K562 (cell line): ENCODE measurements around the gene NAP1L2.
"Not testable (repeated sequence)": the region's sequence is repeated elsewhere in the genome, so short reads cannot be mapped to it uniquely, and the experiment has no call there.

ENCODE experiments used
- BRD4 ChIP-seq: fragments of 200-600 bp; sonication (generic); IDR thresholded peaks from 2 replicates; pipeline ENCODE4 v1.6.1; 2017; ENCODE audit warnings: inconsistent platforms
- ETV5 ChIP-seq: sonication (generic); formaldehyde crosslinking; IDR thresholded peaks from 2 replicates; pipeline ENCODE4 v1.4.0; 2020; ENCODE audit warnings: low read depth, mild to moderate bottlenecking, missing genetic modification reagents
- HMG20B ChIP-seq: fragments of 250-450 bp; sonication (Bioruptor Pico); IDR thresholded peaks from 2 replicates; pipeline ENCODE4 v1.5.0; 2021; ENCODE audit warnings: mild to moderate bottlenecking
- MXI1 ChIP-seq: IDR thresholded peaks from 2 replicates; pipeline ENCODE4 v1.6.1; 2011; ENCODE audit warnings: low read depth, mild to moderate bottlenecking, improper control_type of control experiment, low read length
- RFX1 ChIP-seq: fragments of 450-650 bp; IDR thresholded peaks from 2 replicates; pipeline ENCODE4 v1.6.1; 2016; ENCODE audit warnings: mild to moderate bottlenecking, moderate library complexity
- RFX5 ChIP-seq: IDR thresholded peaks from 2 replicates; pipeline ENCODE4 v1.6.1; 2011; ENCODE audit warnings: low read depth, mild to moderate bottlenecking, improper control_type of control experiment, low read length
- ZNF232 ChIP-seq: sonication (generic); formaldehyde crosslinking; IDR thresholded peaks from 2 replicates; pipeline ENCODE4 v1.8.0; 2022; ENCODE audit warnings: mild to moderate bottlenecking, missing genetic modification reagents
- TF ChIP-seq, protein P1 (sequence below), 3 experiments: IDR thresholded peaks in 2 of 3; conservative IDR thresholded peaks in 1 of 3; 2 replicates each; pipeline ENCODE4 v1.5.1; 2011 to 2012; ENCODE audit warnings: low read length in 3 of 3, mild to moderate bottlenecking in 3 of 3, control low read depth in 2 of 3, improper control_type of control experiment in 1 of 3, inconsistent platforms in 1 of 3, low read depth in 1 of 3, mixed read lengths in 1 of 3, moderate library complexity in 1 of 3; ENCODE audit not compliant: insufficient read depth in 2 of 3
- TF ChIP-seq, protein P2 (sequence below): fragments of 450-650 bp; IDR thresholded peaks from 2 replicates; pipeline ENCODE4 v1.6.1; 2014; ENCODE audit warnings: low read depth, mild to moderate bottlenecking, moderate library complexity, borderline replicate concordance
- TF ChIP-seq, protein P3 (sequence below): sonication (generic); formaldehyde crosslinking; IDR thresholded peaks from 2 replicates; pipeline ENCODE4 v1.8.0; 2022; ENCODE audit warnings: mild to moderate bottlenecking, missing genetic modification reagents
- TF ChIP-seq, protein P4 (sequence below): sonication (generic); formaldehyde crosslinking; IDR thresholded peaks from 2 replicates; pipeline ENCODE4 v1.8.1; 2022; ENCODE audit warnings: missing genetic modification reagents
- TF ChIP-seq, protein P5 (sequence below): IDR thresholded peaks from 2 replicates; pipeline ENCODE4 v1.6.1; 2016; ENCODE audit warnings: missing genetic modification characterization, missing compliant biosample characterization
- TF ChIP-seq, protein P6 (sequence below): fragments of 450-650 bp; IDR thresholded peaks from 2 replicates; pipeline ENCODE4 v1.6.1; 2017; ENCODE audit warnings: antibody characterized with exemption, mild to moderate bottlenecking
- TF ChIP-seq, protein P7 (sequence below): sonication (generic); formaldehyde crosslinking; IDR thresholded peaks from 2 replicates; pipeline ENCODE4 v1.9.0; 2022; ENCODE audit warnings: mild to moderate bottlenecking, missing genetic modification reagents

DNA sequence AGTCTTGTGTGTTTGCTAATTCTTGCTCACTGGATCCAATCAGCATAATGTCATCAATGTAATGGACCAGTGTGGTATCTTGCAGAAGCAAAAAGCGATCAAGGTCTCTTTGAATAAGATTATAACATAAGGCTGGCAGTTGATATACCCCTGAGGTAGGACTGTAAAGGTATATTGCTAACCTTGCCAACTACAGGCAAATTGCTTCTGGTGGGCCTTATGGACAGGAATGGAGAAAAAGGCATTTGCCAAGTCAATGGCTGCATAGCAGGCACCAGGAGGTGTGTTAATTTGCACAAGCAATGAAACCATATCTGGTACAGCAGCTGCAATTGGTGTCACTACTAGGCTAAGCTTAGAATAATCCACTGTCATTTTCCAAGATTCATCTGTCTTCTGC is 45.7 kb downstream of the NAP1L2 start:
- TF ChIP-seq, protein P1, sequence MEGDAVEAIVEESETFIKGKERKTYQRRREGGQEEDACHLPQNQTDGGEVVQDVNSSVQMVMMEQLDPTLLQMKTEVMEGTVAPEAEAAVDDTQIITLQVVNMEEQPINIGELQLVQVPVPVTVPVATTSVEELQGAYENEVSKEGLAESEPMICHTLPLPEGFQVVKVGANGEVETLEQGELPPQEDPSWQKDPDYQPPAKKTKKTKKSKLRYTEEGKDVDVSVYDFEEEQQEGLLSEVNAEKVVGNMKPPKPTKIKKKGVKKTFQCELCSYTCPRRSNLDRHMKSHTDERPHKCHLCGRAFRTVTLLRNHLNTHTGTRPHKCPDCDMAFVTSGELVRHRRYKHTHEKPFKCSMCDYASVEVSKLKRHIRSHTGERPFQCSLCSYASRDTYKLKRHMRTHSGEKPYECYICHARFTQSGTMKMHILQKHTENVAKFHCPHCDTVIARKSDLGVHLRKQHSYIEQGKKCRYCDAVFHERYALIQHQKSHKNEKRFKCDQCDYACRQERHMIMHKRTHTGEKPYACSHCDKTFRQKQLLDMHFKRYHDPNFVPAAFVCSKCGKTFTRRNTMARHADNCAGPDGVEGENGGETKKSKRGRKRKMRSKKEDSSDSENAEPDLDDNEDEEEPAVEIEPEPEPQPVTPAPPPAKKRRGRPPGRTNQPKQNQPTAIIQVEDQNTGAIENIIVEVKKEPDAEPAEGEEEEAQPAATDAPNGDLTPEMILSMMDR (IDR thresholded peaks at IDR 0.05 in 2 of 3, conservative IDR thresholded peaks at IDR 0.05 in 1 of 3; ENCODE audit: insufficient read depth in 2 of 3, low read depth in 1 of 3, low read length in 3 of 3): not testable (repeated sequence)
- TF ChIP-seq, protein P2, sequence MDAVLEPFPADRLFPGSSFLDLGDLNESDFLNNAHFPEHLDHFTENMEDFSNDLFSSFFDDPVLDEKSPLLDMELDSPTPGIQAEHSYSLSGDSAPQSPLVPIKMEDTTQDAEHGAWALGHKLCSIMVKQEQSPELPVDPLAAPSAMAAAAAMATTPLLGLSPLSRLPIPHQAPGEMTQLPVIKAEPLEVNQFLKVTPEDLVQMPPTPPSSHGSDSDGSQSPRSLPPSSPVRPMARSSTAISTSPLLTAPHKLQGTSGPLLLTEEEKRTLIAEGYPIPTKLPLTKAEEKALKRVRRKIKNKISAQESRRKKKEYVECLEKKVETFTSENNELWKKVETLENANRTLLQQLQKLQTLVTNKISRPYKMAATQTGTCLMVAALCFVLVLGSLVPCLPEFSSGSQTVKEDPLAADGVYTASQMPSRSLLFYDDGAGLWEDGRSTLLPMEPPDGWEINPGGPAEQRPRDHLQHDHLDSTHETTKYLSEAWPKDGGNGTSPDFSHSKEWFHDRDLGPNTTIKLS: not testable (repeated sequence)
- TF ChIP-seq, protein P3, sequence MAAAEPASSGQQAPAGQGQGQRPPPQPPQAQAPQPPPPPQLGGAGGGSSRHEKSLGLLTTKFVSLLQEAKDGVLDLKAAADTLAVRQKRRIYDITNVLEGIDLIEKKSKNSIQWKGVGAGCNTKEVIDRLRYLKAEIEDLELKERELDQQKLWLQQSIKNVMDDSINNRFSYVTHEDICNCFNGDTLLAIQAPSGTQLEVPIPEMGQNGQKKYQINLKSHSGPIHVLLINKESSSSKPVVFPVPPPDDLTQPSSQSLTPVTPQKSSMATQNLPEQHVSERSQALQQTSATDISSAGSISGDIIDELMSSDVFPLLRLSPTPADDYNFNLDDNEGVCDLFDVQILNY: not testable (repeated sequence)
- TF ChIP-seq HMG20B (CRISPR knock-in tag); RFX1; MXI1; ETV5 (CRISPR knock-in tag); RFX5; ZNF232 (CRISPR knock-in tag); BRD4: not testable (repeated sequence)
- TF ChIP-seq, protein P4, sequence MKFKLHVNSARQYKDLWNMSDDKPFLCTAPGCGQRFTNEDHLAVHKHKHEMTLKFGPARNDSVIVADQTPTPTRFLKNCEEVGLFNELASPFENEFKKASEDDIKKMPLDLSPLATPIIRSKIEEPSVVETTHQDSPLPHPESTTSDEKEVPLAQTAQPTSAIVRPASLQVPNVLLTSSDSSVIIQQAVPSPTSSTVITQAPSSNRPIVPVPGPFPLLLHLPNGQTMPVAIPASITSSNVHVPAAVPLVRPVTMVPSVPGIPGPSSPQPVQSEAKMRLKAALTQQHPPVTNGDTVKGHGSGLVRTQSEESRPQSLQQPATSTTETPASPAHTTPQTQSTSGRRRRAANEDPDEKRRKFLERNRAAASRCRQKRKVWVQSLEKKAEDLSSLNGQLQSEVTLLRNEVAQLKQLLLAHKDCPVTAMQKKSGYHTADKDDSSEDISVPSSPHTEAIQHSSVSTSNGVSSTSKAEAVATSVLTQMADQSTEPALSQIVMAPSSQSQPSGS (CRISPR knock-in tag): not testable (repeated sequence)
- TF ChIP-seq, protein P5, sequence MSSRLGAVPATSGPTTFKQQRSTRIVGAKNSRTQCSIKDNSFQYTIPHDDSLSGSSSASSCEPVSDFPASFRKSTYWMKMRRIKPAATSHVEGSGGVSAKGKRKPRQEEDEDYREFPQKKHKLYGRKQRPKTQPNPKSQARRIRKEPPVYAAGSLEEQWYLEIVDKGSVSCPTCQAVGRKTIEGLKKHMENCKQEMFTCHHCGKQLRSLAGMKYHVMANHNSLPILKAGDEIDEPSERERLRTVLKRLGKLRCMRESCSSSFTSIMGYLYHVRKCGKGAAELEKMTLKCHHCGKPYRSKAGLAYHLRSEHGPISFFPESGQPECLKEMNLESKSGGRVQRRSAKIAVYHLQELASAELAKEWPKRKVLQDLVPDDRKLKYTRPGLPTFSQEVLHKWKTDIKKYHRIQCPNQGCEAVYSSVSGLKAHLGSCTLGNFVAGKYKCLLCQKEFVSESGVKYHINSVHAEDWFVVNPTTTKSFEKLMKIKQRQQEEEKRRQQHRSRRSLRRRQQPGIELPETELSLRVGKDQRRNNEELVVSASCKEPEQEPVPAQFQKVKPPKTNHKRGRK (tag): not testable (repeated sequence)
- TF ChIP-seq, protein P6, sequence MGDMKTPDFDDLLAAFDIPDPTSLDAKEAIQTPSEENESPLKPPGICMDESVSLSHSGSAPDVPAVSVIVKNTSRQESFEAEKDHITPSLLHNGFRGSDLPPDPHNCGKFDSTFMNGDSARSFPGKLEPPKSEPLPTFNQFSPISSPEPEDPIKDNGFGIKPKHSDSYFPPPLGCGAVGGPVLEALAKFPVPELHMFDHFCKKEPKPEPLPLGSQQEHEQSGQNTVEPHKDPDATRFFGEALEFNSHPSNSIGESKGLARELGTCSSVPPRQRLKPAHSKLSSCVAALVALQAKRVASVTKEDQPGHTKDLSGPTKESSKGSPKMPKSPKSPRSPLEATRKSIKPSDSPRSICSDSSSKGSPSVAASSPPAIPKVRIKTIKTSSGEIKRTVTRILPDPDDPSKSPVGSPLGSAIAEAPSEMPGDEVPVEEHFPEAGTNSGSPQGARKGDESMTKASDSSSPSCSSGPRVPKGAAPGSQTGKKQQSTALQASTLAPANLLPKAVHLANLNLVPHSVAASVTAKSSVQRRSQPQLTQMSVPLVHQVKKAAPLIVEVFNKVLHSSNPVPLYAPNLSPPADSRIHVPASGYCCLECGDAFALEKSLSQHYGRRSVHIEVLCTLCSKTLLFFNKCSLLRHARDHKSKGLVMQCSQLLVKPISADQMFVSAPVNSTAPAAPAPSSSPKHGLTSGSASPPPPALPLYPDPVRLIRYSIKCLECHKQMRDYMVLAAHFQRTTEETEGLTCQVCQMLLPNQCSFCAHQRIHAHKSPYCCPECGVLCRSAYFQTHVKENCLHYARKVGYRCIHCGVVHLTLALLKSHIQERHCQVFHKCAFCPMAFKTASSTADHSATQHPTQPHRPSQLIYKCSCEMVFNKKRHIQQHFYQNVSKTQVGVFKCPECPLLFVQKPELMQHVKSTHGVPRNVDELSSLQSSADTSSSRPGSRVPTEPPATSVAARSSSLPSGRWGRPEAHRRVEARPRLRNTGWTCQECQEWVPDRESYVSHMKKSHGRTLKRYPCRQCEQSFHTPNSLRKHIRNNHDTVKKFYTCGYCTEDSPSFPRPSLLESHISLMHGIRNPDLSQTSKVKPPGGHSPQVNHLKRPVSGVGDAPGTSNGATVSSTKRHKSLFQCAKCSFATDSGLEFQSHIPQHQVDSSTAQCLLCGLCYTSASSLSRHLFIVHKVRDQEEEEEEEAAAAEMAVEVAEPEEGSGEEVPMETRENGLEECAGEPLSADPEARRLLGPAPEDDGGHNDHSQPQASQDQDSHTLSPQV: not testable (repeated sequence)
- TF ChIP-seq, protein P7, sequence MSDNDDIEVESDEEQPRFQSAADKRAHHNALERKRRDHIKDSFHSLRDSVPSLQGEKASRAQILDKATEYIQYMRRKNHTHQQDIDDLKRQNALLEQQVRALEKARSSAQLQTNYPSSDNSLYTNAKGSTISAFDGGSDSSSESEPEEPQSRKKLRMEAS: not testable (repeated sequence)
